ENCODE measurements around the gene CANX. TPM values are rescaled to one million over a fixed set of nuclear protein-coding genes. Genes with fewer than 3 reads are reported as not detected.
"Not testable (repeated sequence)": the region's sequence is repeated elsewhere in the genome, so short reads cannot be mapped to it uniquely, and the experiment has no call there.

Gene CANX
- total RNA-seq, 4 donors from 2014 or later: 183 to 307 (median 253) TPM

DNA sequence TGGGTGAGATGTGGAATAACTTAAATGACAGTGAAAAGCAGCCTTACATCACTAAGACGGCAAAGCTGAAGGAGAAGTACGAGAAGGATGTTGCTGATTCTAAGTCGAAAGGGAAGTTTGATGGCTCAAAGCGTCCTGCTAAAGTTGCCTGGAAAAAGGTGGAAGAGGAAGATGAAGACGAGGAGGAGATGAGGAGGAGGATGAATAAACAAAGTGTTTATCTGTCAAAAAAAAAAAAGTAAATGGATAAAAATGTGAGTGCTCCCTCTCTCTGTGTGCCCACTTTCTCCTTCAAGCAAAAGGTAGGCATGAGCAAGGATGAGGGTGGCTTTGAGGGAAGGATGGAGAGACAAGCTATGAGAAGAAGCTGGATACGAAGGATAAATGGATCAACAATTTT lies 4.2 kb upstream of the CANX start:
- no peak for TF ChIP-seq POLR2A (IDR thresholded peaks at IDR 0.05)
- 84% methylated on average over 6 of the region's 6 CpGs for WGBS, 2 donors
- H3K4me3 ChIP-seq (ENCODE audit: low read depth, poor library complexity, severe bottlenecking): no peak overlapping the region
- no peak for DNase-seq (ENCODE audit: low spot score in 2 of 2)
- intact Hi-C loops (cut with DNase I; ENCODE audit: low total_unique reads): no loop called here

DNA sequence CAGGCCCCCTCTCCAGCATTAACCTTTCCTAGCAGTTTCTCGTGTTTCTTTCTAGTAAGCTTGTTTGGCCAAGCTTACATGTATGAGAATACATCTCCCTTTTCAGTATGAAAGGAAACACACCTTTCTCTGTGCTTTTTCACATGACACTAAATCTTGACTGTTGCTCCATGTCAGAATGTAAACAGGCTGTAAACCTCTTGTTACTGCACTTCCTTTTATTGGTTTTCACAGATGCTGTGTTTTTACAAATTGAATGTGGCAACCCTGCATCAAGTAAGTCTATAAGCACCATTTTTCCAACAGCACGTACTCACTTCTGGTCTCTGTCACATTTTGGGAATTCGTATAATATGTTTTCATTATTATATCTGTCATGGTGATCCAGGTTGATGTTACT lies 2.2 kb upstream of the CANX start:
- H3K4me3 ChIP-seq (ENCODE audit: low read depth, poor library complexity, severe bottlenecking): no peak overlapping the region
- DNase-seq (ENCODE audit: low spot score in 2 of 2): no peak
- no peak for TF ChIP-seq POLR2A (IDR thresholded peaks at IDR 0.05)
- TF ChIP-seq, protein P1, sequence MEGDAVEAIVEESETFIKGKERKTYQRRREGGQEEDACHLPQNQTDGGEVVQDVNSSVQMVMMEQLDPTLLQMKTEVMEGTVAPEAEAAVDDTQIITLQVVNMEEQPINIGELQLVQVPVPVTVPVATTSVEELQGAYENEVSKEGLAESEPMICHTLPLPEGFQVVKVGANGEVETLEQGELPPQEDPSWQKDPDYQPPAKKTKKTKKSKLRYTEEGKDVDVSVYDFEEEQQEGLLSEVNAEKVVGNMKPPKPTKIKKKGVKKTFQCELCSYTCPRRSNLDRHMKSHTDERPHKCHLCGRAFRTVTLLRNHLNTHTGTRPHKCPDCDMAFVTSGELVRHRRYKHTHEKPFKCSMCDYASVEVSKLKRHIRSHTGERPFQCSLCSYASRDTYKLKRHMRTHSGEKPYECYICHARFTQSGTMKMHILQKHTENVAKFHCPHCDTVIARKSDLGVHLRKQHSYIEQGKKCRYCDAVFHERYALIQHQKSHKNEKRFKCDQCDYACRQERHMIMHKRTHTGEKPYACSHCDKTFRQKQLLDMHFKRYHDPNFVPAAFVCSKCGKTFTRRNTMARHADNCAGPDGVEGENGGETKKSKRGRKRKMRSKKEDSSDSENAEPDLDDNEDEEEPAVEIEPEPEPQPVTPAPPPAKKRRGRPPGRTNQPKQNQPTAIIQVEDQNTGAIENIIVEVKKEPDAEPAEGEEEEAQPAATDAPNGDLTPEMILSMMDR (IDR thresholded peaks at IDR 0.05): no peak
- intact Hi-C loops (cut with DNase I; ENCODE audit: low total_unique reads): no loop called here
- 92 to 93% methylated on average over 3 of the region's 3 CpGs for WGBS, 2 donors

DNA sequence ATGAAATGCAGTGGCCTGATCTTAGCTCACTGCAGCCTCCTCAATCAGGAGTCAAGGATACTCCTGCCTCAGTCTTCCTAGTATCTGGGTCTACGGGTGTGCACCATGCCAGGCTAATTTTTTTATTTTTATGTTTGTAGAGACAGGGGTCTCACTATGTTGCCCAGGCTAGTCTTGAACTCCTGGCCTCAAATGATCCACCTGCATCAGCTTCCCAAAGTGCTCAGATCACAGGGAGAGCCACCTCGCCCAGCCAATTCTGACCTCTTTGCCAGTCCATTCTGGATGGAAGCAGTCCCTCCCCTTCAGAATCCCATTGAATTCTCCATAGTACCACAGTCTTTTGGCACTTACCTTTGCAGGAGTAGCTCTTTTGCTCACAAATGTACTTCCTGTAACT lies 1.7 kb upstream of the CANX start:
- intact Hi-C loops (cut with DNase I; ENCODE audit: low total_unique reads): no loop called here
- no peak for DNase-seq (ENCODE audit: low spot score in 2 of 2)
- H3K4me3 ChIP-seq (ENCODE audit: low read depth, poor library complexity, severe bottlenecking): no peak overlapping the region
- 79 to 96% methylated on average over 2 of the region's 2 CpGs for WGBS, 2 donors
- TF ChIP-seq, protein P1 (IDR thresholded peaks at IDR 0.05): no peak
- TF ChIP-seq POLR2A (IDR thresholded peaks at IDR 0.05): no peak

DNA sequence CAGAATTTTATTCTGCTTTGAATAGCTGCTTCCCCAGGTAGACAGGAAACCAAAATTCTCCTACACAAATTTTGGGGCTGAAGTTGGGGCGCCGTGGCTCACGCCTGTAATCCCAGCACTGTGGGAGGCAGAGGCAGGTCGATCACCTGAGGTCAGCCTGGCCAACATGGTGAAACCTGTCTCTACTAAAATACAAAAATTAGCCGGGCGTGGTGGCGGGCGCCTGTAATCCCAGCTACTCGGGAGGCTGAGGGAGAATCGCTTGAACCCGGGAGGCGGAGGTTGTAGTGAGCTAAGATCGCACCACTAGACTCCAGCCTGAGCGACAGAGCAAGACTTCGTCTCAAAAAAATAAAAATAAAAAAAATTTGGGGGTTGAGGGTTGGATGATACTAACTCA lies 1.2 kb upstream of the CANX start:
- intact Hi-C loops (cut with DNase I; ENCODE audit: low total_unique reads); H3K4me3 ChIP-seq (ENCODE audit: low read depth, poor library complexity, severe bottlenecking); DNase-seq (ENCODE audit: low spot score in 2 of 2): not testable (repeated sequence)
- 90% methylated on average over 15 of the region's 15 CpGs for WGBS, 2 donors

DNA sequence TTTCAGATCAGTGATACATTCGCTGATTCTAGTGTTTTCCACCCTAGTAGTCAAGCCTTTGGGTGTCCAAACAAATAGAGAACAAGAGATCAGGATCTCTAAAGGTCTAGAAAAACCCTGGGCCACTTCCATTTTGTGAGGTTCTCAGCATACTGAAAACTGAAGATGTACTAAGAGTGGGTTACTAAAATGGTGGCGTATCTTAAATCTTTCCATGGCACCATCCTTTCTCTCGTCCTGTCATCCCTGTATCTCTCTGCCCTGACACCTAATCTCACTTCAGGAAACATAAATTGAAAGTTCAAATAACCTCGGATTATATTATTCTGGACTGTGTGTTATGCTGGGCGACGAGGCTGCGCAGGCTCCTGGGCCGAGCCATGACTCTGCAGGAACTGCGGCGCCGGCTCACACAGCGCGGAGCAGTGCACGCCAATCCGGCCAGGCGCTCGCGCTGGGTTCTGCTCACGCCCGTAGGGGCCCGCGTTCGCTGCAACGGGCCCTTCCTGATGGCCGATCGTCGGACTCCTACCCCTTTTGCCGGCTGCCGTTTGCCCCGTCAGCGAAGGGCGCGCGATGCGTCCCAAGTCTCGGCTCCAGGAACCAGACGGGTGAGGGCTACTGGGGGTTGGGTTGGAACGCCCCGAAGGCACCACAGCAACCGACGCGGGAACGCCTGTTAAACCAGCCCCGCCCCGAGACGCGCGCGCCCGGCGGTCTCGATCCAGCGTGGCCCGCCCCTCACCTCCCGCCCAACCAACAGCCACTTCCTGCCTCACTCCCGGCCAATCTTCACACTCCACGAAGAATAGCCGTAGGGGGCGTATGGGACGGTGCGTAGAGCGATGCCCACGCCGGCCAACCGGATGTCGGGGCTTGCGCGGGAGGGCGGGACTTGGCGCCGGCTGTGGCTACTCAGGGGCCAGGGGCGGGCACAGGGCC lies 503 bp upstream of the CANX start:
- TF ChIP-seq POLR2A (IDR thresholded peaks at IDR 0.05): no peak
- TF ChIP-seq, protein P1 (IDR thresholded peaks at IDR 0.05): no peak
- intact Hi-C loops (cut with DNase I; ENCODE audit: low total_unique reads): no loop called here
- WGBS, 2 donors: 3 to 4% methylated on average over 26 to 33 of the region's 72 CpGs
- peak; percentile 99 to 100 for DNase-seq (ENCODE audit: low spot score in 2 of 2)
- H3K4me3 ChIP-seq (ENCODE audit: low read depth, poor library complexity, severe bottlenecking): peak overlapping the region; percentile 42

DNA sequence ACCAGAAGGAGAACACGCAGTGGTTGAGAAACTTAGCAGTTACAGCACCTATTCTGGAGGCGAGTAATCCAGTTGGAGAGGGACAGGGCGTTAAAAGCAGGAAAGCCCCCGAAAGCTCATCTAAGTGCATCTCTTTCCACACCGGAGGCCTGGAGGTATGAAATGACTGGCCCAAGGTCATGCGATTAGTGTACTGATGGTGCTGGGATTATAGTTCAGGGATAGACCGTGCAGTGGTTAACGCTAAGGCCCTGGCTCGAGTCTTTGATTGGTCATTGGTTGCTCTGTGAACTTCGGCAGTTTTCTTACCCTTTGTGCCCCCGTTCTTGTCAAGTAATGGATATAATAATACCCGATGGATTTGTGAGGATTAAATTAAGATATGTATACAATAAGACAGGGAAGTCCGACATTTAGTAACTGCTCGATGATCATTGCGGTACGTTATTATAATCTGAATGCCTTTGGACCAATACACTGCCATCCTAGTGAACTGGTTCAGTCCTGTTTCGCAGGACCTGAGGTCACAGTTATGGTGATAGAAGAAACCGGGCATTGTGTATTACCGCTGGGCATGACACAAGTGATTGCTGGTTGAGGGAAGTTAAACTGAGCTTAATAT lies 960 bp downstream of the CANX start:
- H3K4me3 ChIP-seq (ENCODE audit: low read depth, poor library complexity, severe bottlenecking): peak overlapping the region; percentile 88
- DNase-seq (ENCODE audit: low spot score in 2 of 2): no peak
- TF ChIP-seq POLR2A (IDR thresholded peaks at IDR 0.05): no peak
- TF ChIP-seq, protein P1 (IDR thresholded peaks at IDR 0.05): no peak
- WGBS, 2 donors: 1% methylated on average over 19 of the region's 19 CpGs
- intact Hi-C loops (cut with DNase I; ENCODE audit: low total_unique reads): no loop called here
